Vagina (tissue), 2 donors: ENCODE results near the gene POC5. TPM values are rescaled to one million over a fixed set of nuclear protein-coding genes. Genes with fewer than 3 reads are reported as not detected.

ENCODE experiments used
- DNase-seq, 2 donors: peaks; one replicate each; pipeline ENCODE4 v3.0.0-alpha.2; 2017; ENCODE audit errors: extremely low spot score in 2 of 2
- H3K27ac ChIP-seq: fragments of 200-600 bp; sonication (generic); one replicate; pipeline ENCODE4 v1.5.1; 2019
- H3K27me3 ChIP-seq: fragments of 200-600 bp; sonication (generic); one replicate; pipeline ENCODE4 v1.5.1; 2019
- H3K36me3 ChIP-seq, 2 donors: fragments of 200-600 bp; sonication (generic); one replicate each; pipeline ENCODE4 v1.5.1; 2017 to 2019
- H3K4me1 ChIP-seq: fragments of 200-600 bp; sonication (generic); one replicate; pipeline ENCODE4 v1.5.1; 2019
- H3K4me3 ChIP-seq, 2 donors: fragments of 200-600 bp; sonication (generic); 1 replicate in 1 of 2; 2 replicates in 1 of 2; pipeline ENCODE4 v1.5.1; 2016 to 2019
- H3K9me3 ChIP-seq: fragments of 200-600 bp; sonication (generic); one replicate; pipeline ENCODE4 v1.5.1; 2019
- CTCF ChIP-seq, 3 experiments: fragments of 450-650 bp in 2 of 3; fragments of 200-600 bp in 1 of 3; sonication (generic) in 1 of 3; IDR thresholded peaks; one replicate each; pipeline ENCODE4 v1.5.1; 2017 to 2019; ENCODE audit warnings: antibody characterized with exemption in 3 of 3, mild to moderate bottlenecking in 2 of 3, moderate library complexity in 2 of 3
- POLR2A ChIP-seq, 2 donors: fragments of 450-650 bp; IDR thresholded peaks; one replicate each; pipeline ENCODE4 v1.6.1; 2017; ENCODE audit warnings: antibody characterized with exemption in 2 of 2, mild to moderate bottlenecking in 2 of 2, moderate library complexity in 2 of 2
- POLR2AphosphoS5 ChIP-seq, 2 donors: sonication (generic); formaldehyde crosslinking; IDR thresholded peaks; one replicate each; pipeline ENCODE4 v1.9.0; 2017; ENCODE audit warnings: antibody characterized with exemption in 2 of 2, mild to moderate bottlenecking in 2 of 2, low read depth in 1 of 2; ENCODE audit not compliant: insufficient read depth in 1 of 2
- intact Hi-C: fragments of 100-400 bp; cut with DNase I; formaldehyde crosslinking; loops from one replicate; pipeline ENCODE4 v1.15.1; 2023
- total RNA-seq: library from RNA; depleted of rRNA; stranded (reverse); fragments of >200 nt; gene quantifications from one replicate; pipeline ENCODE4 v1.2.3, GENCODE V29; 2016

The POC5 gene
- total RNA-seq, 1 donor from 2014 or later, result 12.3 TPM

- intact Hi-C loops, result no loop called here
- no peaks in the 10 kb centered on the region for H3K9me3 ChIP-seq
- no peak overlapping the region for H3K4me3 ChIP-seq
- H3K27me3 ChIP-seq, result no peaks in the 10 kb centered on the region
- no peak for DNase-seq
- peaks cover 5% of the 10 kb centered on the region for H3K4me1 ChIP-seq
- H3K36me3 ChIP-seq, result no peaks in the 10 kb centered on the region
- TF ChIP-seq POLR2A (IDR thresholded peaks at IDR 0.05) (no peak), POLR2AphosphoS5 (IDR thresholded peaks at IDR 0.05; ENCODE audit: insufficient read depth in 1 of 2, low read depth in 1 of 2) (peak in 1 of 2 donors; percentile 32)
- no peak overlapping the region for H3K27ac ChIP-seq
Measured at GRCh38 chr5:75677607-75678006, 39.6 kb downstream of the POC5 start.

- intact Hi-C loops, result no loop called here
Measured at GRCh38 chr5:75675783-75676182, 41.5 kb downstream of the POC5 start.

GRCh38 chr5:75672616-75673015, 44.6 kb downstream of the POC5 start:
- no peak overlapping the region for H3K4me3 ChIP-seq

More at GRCh38 chr5:75675783-75676182, 41.5 kb downstream of the POC5 start:
- H3K27me3 ChIP-seq, result no peaks in the 10 kb centered on the region
- H3K4me1 ChIP-seq, result peaks cover under 1% of the 10 kb centered on the region
- TF ChIP-seq POLR2AphosphoS5 (IDR thresholded peaks at IDR 0.05; ENCODE audit: insufficient read depth in 1 of 2, low read depth in 1 of 2) (no peak), POLR2A (IDR thresholded peaks at IDR 0.05) (no peak), CTCF (IDR thresholded peaks at IDR 0.05) (no peak)
- no peak overlapping the region for H3K4me3 ChIP-seq
- no peak overlapping the region for H3K27ac ChIP-seq
- H3K9me3 ChIP-seq, result no peaks in the 10 kb centered on the region
- DNase-seq, result no peak
- no peaks in the 10 kb centered on the region for H3K36me3 ChIP-seq

GRCh38 chr5:75671506-75671905, 45.7 kb downstream of the POC5 start:
- Histone ChIP-seq H3K27me3 (no peaks in the 10 kb centered on the region), H3K9me3 (no peaks in the 10 kb centered on the region), H3K27ac (no peak overlapping the region), H3K36me3 (no peaks in the 10 kb centered on the region), H3K4me1 (no peaks in the 10 kb centered on the region), H3K4me3 (no peak overlapping the region)
- TF ChIP-seq POLR2A (IDR thresholded peaks at IDR 0.05) (no peak), CTCF (IDR thresholded peaks at IDR 0.05) (no peak), POLR2AphosphoS5 (IDR thresholded peaks at IDR 0.05; ENCODE audit: insufficient read depth in 1 of 2, low read depth in 1 of 2) (no peak)
- no peak for DNase-seq
- intact Hi-C loops, result no loop called here

More at GRCh38 chr5:75672616-75673015, 44.6 kb downstream of the POC5 start:
- no peaks in the 10 kb centered on the region for H3K36me3 ChIP-seq
- no peaks in the 10 kb centered on the region for H3K27me3 ChIP-seq
- intact Hi-C loops, result no loop called here
- H3K4me1 ChIP-seq, result no peaks in the 10 kb centered on the region
- H3K9me3 ChIP-seq, result no peaks in the 10 kb centered on the region
- TF ChIP-seq CTCF (IDR thresholded peaks at IDR 0.05), result no peak
- no peak for TF ChIP-seq POLR2AphosphoS5 (IDR thresholded peaks at IDR 0.05; ENCODE audit: insufficient read depth in 1 of 2, low read depth in 1 of 2)
- no peak for TF ChIP-seq POLR2A (IDR thresholded peaks at IDR 0.05)
- H3K27ac ChIP-seq, result no peak overlapping the region
- no peak for DNase-seq

- no peaks in the 10 kb centered on the region for H3K27me3 ChIP-seq
- TF ChIP-seq POLR2AphosphoS5 (IDR thresholded peaks at IDR 0.05; ENCODE audit: insufficient read depth in 1 of 2, low read depth in 1 of 2) (no peak), CTCF (IDR thresholded peaks at IDR 0.05) (no peak), POLR2A (IDR thresholded peaks at IDR 0.05) (no peak)
- no peak overlapping the region for H3K4me3 ChIP-seq
- no peaks in the 10 kb centered on the region for H3K4me1 ChIP-seq
- H3K36me3 ChIP-seq, result no peaks in the 10 kb centered on the region
- H3K27ac ChIP-seq, result no peak overlapping the region
- intact Hi-C loops, result no loop called here
- no peaks in the 10 kb centered on the region for H3K9me3 ChIP-seq
- DNase-seq, result no peak
Measured at GRCh38 chr5:75670577-75670976, 46.7 kb downstream of the POC5 start.
